ENCODE results near the gene ITGB6.
A peak's percentile ranks its signal among the peaks of the same experiment; 100 is the strongest.

Gene ITGB6

GRCh38 chr2:160221391-160222276, 21.6 kb upstream of the ITGB6 start:
- DNase-seq = no peak

- DNase-seq = no peak
Measured at GRCh38 chr2:160220545-160221009, 20.5 kb upstream of the ITGB6 start.

GRCh38 chr2:160220026-160220425, 20.0 kb upstream of the ITGB6 start:
- DNase-seq = no peak

- no peak for DNase-seq
Measured at GRCh38 chr2:160214461-160215445, 14.7 kb upstream of the ITGB6 start.

GRCh38 chr2:160213511-160213910, 13.4 kb upstream of the ITGB6 start:
- no peak for DNase-seq

GRCh38 chr2:160210599-160211138, 10.6 kb upstream of the ITGB6 start:
- peak; percentile 66 to 67 for DNase-seq

GRCh38 chr2:160209516-160209856, 9.4 kb upstream of the ITGB6 start:
- DNase-seq = no peak

GRCh38 chr2:160208655-160209515, 8.8 kb upstream of the ITGB6 start:
- no peak for DNase-seq

- DNase-seq = no peak
Measured at GRCh38 chr2:160207804-160208654, 8.0 kb upstream of the ITGB6 start.

- DNase-seq = no peak
Measured at GRCh38 chr2:160207271-160207670, 7.2 kb upstream of the ITGB6 start.

GRCh38 chr2:160206436-160206835, 6.4 kb upstream of the ITGB6 start:
- no peak for DNase-seq

GRCh38 chr2:160205505-160205904, 5.4 kb upstream of the ITGB6 start:
- no peak for DNase-seq

- no peak for DNase-seq
Measured at GRCh38 chr2:160203422-160203821, 3.4 kb upstream of the ITGB6 start.

- no peak for DNase-seq
Measured at GRCh38 chr2:160203007-160203406, 2.9 kb upstream of the ITGB6 start.

GRCh38 chr2:160201849-160202539, 1.9 kb upstream of the ITGB6 start:
- DNase-seq = no peak

GRCh38 chr2:160200921-160201320, 849 bp upstream of the ITGB6 start:
- no peak for DNase-seq

- DNase-seq = no peak
Measured at GRCh38 chr2:160199053-160199452, 1.0 kb downstream of the ITGB6 start.

- DNase-seq = no peak
Measured at GRCh38 chr2:160197587-160197986, 2.5 kb downstream of the ITGB6 start.

GRCh38 chr2:160194946-160195345, 5.1 kb downstream of the ITGB6 start:
- no peak for DNase-seq

GRCh38 chr2:160194351-160194750, 5.7 kb downstream of the ITGB6 start:
- DNase-seq = no peak

All from CD4-positive, alpha-beta T cell treated with Interferon alpha-2 for 1 hour (primary cell).